Measurements from ENCODE around the gene NBEAL2.

Gene NBEAL2

GRCh38 chr3:46947981-46948791 is 31.3 kb upstream of the NBEAL2 start (continued):
- TF ChIP-seq ZNF221 (tag by site-specific recombination; IDR thresholded peaks at IDR 0.05; ENCODE audit: borderline replicate concordance) (no peak), ZBTB7A (tag by site-specific recombination; IDR thresholded peaks at IDR 0.05; ENCODE audit: low read depth) (no peak), ZBTB20 (tag by site-specific recombination; IDR thresholded peaks at IDR 0.05) (no peak), SP2 (tag by site-specific recombination; IDR thresholded peaks at IDR 0.05) (no peak), ZBTB17 (tag by site-specific recombination; IDR thresholded peaks at IDR 0.05) (peak; percentile 45; the same call in 1 of the 2 replicates), ZNF654 (tag by site-specific recombination; IDR thresholded peaks at IDR 0.05; ENCODE audit: low read depth) (no peak), ZNF19 (tag by site-specific recombination; IDR thresholded peaks at IDR 0.05; ENCODE audit: low read depth) (no peak), ZNF10 (tag by site-specific recombination; IDR thresholded peaks at IDR 0.05) (no peak), ZNF560 (tag by site-specific recombination; IDR thresholded peaks at IDR 0.05; ENCODE audit: borderline replicate concordance) (no peak), ZNF174 (tag by site-specific recombination; IDR thresholded peaks at IDR 0.05) (no peak), ZNF140 (tag by site-specific recombination; IDR thresholded peaks at IDR 0.05) (no peak), PATZ1 (tag by site-specific recombination; IDR thresholded peaks at IDR 0.05) (peak; percentile 53), ZNF366 (tag by site-specific recombination; conservative IDR thresholded peaks at IDR 0.05) (0 out of 2 replicates have a peak, but pooled peaks have one; percentile 18), ZNF549 (tag by site-specific recombination; IDR thresholded peaks at IDR 0.05) (no peak), ZNF600 (tag by site-specific recombination; IDR thresholded peaks at IDR 0.05) (peak; percentile 67), BCL11A (tag by site-specific recombination; IDR thresholded peaks at IDR 0.05; ENCODE audit: low read depth) (no peak), ZNF830 (tag by site-specific recombination; IDR thresholded peaks at IDR 0.05; ENCODE audit: low read depth) (no peak), ZBTB21 (tag by site-specific recombination; IDR thresholded peaks at IDR 0.05) (peak; percentile 45; the same call in 1 of the 2 replicates), ZFHX2 (tag by site-specific recombination; conservative IDR thresholded peaks at IDR 0.05) (no peak), ZNF621 (tag by site-specific recombination; IDR thresholded peaks at IDR 0.05) (no peak), HOXA7 (CRISPR knock-in tag; IDR thresholded peaks at IDR 0.05; ENCODE audit: borderline replicate concordance) (no peak), ZNF792 (tag by site-specific recombination; IDR thresholded peaks at IDR 0.05) (no peak)
- TF ChIP-seq, protein P1, sequence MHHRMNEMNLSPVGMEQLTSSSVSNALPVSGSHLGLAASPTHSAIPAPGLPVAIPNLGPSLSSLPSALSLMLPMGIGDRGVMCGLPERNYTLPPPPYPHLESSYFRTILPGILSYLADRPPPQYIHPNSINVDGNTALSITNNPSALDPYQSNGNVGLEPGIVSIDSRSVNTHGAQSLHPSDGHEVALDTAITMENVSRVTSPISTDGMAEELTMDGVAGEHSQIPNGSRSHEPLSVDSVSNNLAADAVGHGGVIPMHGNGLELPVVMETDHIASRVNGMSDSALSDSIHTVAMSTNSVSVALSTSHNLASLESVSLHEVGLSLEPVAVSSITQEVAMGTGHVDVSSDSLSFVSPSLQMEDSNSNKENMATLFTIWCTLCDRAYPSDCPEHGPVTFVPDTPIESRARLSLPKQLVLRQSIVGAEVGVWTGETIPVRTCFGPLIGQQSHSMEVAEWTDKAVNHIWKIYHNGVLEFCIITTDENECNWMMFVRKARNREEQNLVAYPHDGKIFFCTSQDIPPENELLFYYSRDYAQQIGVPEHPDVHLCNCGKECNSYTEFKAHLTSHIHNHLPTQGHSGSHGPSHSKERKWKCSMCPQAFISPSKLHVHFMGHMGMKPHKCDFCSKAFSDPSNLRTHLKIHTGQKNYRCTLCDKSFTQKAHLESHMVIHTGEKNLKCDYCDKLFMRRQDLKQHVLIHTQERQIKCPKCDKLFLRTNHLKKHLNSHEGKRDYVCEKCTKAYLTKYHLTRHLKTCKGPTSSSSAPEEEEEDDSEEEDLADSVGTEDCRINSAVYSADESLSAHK (tag by site-specific recombination; IDR thresholded peaks at IDR 0.05) = no peak
- TF ChIP-seq, protein P2, sequence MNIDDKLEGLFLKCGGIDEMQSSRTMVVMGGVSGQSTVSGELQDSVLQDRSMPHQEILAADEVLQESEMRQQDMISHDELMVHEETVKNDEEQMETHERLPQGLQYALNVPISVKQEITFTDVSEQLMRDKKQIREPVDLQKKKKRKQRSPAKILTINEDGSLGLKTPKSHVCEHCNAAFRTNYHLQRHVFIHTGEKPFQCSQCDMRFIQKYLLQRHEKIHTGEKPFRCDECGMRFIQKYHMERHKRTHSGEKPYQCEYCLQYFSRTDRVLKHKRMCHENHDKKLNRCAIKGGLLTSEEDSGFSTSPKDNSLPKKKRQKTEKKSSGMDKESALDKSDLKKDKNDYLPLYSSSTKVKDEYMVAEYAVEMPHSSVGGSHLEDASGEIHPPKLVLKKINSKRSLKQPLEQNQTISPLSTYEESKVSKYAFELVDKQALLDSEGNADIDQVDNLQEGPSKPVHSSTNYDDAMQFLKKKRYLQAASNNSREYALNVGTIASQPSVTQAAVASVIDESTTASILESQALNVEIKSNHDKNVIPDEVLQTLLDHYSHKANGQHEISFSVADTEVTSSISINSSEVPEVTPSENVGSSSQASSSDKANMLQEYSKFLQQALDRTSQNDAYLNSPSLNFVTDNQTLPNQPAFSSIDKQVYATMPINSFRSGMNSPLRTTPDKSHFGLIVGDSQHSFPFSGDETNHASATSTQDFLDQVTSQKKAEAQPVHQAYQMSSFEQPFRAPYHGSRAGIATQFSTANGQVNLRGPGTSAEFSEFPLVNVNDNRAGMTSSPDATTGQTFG (tag by site-specific recombination; IDR thresholded peaks at IDR 0.05; ENCODE audit: borderline replicate concordance) = no peak
- TF ChIP-seq, protein P3, sequence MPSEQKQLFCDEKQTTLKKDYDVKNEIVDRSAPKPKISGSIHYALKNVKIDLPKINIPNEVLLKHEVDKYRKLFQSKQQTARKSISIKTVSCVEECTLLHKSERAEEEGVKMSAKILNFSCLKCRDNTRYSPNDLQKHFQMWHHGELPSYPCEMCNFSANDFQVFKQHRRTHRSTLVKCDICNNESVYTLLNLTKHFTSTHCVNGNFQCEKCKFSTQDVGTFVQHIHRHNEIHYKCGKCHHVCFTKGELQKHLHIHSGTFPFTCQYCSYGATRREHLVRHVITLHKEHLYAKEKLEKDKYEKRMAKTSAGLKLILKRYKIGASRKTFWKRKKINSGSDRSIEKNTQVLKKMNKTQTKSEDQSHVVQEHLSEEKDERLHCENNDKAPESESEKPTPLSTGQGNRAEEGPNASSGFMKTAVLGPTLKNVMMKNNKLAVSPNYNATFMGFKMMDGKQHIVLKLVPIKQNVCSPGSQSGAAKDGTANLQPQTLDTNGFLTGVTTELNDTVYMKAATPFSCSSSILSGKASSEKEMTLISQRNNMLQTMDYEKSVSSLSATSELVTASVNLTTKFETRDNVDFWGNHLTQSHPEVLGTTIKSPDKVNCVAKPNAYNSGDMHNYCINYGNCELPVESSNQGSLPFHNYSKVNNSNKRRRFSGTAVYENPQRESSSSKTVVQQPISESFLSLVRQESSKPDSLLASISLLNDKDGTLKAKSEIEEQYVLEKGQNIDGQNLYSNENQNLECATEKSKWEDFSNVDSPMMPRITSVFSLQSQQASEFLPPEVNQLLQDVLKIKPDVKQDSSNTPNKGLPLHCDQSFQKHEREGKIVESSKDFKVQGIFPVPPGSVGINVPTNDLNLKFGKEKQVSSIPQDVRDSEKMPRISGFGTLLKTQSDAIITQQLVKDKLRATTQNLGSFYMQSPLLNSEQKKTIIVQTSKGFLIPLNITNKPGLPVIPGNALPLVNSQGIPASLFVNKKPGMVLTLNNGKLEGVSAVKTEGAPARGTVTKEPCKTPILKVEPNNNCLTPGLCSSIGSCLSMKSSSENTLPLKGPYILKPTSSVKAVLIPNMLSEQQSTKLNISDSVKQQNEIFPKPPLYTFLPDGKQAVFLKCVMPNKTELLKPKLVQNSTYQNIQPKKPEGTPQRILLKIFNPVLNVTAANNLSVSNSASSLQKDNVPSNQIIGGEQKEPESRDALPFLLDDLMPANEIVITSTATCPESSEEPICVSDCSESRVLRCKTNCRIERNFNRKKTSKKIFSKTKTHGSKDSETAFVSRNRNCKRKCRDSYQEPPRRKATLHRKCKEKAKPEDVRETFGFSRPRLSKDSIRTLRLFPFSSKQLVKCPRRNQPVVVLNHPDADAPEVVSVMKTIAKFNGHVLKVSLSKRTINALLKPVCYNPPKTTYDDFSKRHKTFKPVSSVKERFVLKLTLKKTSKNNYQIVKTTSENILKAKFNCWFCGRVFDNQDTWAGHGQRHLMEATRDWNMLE (tag by site-specific recombination; conservative IDR thresholded peaks at IDR 0.05; ENCODE audit: low read depth) = no peak
- TF ChIP-seq, protein P4, sequence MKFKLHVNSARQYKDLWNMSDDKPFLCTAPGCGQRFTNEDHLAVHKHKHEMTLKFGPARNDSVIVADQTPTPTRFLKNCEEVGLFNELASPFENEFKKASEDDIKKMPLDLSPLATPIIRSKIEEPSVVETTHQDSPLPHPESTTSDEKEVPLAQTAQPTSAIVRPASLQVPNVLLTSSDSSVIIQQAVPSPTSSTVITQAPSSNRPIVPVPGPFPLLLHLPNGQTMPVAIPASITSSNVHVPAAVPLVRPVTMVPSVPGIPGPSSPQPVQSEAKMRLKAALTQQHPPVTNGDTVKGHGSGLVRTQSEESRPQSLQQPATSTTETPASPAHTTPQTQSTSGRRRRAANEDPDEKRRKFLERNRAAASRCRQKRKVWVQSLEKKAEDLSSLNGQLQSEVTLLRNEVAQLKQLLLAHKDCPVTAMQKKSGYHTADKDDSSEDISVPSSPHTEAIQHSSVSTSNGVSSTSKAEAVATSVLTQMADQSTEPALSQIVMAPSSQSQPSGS (tag by site-specific recombination; IDR thresholded peaks at IDR 0.05; ENCODE audit: low read depth) = peak; percentile 89

All from HEK293 (cell line).